Bronchial epithelial cell (primary cell): Measurements from ENCODE around the gene NUP85. TPM values are rescaled to one million over a fixed set of nuclear protein-coding genes. Genes with fewer than 3 reads are reported as not detected.
"Not testable (repeated sequence)": the region's sequence is repeated elsewhere in the genome, so short reads cannot be mapped to it uniquely, and the experiment has no call there.

Source experiments
- DNase-seq: peaks from one replicate; pipeline ENCODE4 v3.0.0-alpha.2; 2010; ENCODE audit warnings: low read depth
- FAIRE-seq: peaks from 2 replicates; lab custom pipeline; 2011; peaks lifted over from hg19 to GRCh38; lab: Jason Lieb, UNC
- H3K27me3 ChIP-seq: 2 replicates; pipeline ENCODE4 v1.5.1; 2011; ENCODE audit warnings: low read length; ENCODE audit not compliant: control insufficient read depth, insufficient read depth
- H3K36me3 ChIP-seq: 2 replicates; pipeline ENCODE4 v1.5.1; 2011; ENCODE audit warnings: low read length; ENCODE audit not compliant: control insufficient read depth, insufficient read depth
- H3K4me3 ChIP-seq: 2 replicates; pipeline ENCODE4 v1.5.1; 2011; ENCODE audit warnings: mild to moderate bottlenecking, low read depth, low read length, control low read depth
- total RNA-seq: library from RNA; depleted of rRNA; stranded (reverse); fragments of >200 nt; gene quantifications from 2 replicates; pipeline ENCODE4 v1.2.1, GENCODE V29; 2014
- TF ChIP-seq, protein P1 (sequence below): IDR thresholded peaks from 2 replicates; pipeline ENCODE4 v1.5.1; 2011; ENCODE audit warnings: mild to moderate bottlenecking, moderate library complexity, low read length, control low read depth, inconsistent platforms; ENCODE audit not compliant: insufficient read depth, severe bottlenecking

Gene NUP85
- total RNA-seq, 1 donor from 2014 or later = 22.4 TPM

DNA sequence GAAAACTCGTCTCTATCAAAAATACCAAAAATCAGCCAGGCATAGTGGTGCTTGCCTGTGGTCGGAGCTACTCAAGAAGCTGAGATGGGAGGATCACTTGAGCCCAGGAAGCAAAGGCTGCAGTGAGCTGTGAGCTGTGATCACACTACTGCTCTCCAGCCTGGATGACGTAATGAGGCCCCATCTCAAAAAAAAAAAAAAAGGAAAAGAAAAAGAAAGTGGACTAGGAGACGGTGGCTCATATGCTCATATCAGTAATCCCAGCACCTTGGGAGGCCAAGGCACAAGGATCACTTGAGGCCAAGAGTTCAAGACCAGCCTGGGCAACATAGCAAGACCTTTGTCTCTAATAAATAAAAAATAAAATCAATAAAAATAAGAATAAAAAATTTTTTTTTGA lies 13.9 kb upstream of the NUP85 start:
- TF ChIP-seq, protein P1, sequence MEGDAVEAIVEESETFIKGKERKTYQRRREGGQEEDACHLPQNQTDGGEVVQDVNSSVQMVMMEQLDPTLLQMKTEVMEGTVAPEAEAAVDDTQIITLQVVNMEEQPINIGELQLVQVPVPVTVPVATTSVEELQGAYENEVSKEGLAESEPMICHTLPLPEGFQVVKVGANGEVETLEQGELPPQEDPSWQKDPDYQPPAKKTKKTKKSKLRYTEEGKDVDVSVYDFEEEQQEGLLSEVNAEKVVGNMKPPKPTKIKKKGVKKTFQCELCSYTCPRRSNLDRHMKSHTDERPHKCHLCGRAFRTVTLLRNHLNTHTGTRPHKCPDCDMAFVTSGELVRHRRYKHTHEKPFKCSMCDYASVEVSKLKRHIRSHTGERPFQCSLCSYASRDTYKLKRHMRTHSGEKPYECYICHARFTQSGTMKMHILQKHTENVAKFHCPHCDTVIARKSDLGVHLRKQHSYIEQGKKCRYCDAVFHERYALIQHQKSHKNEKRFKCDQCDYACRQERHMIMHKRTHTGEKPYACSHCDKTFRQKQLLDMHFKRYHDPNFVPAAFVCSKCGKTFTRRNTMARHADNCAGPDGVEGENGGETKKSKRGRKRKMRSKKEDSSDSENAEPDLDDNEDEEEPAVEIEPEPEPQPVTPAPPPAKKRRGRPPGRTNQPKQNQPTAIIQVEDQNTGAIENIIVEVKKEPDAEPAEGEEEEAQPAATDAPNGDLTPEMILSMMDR = no peak

DNA sequence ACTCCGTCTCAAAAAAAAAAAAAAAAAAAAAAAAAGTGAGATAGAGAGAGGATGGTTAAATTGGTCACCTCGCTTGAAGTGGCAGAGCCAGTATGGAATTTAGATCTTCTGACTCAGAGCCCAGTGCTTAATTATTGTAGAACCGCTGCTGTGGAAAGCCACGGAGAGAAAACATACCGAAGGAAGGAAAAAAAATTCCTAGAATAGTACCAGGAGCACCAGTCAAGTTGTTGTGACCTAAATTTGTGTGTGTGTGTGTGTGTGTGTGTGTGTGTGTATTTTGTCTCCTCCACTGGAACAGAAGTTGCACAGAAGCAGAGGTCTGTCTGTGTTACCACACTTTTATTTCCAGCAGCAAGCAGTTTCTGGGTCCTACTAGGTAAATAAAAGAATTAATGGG lies 10.6 kb upstream of the NUP85 start:
- TF ChIP-seq, protein P1 = no peak
- DNase-seq (no peak), FAIRE-seq (no peak)
- Histone ChIP-seq H3K4me3 (no peak overlapping the region), H3K36me3 (no peaks in the 10 kb centered on the region), H3K27me3 (no peaks in the 10 kb centered on the region)

More for the DNA sequence above, 13.9 kb upstream of the NUP85 start:
- FAIRE-seq (no peak), DNase-seq (no peak)
- H3K4me3 ChIP-seq = no peak overlapping the region
- no peaks in the 10 kb centered on the region for H3K27me3 ChIP-seq
- H3K36me3 ChIP-seq = no peaks in the 10 kb centered on the region

DNA sequence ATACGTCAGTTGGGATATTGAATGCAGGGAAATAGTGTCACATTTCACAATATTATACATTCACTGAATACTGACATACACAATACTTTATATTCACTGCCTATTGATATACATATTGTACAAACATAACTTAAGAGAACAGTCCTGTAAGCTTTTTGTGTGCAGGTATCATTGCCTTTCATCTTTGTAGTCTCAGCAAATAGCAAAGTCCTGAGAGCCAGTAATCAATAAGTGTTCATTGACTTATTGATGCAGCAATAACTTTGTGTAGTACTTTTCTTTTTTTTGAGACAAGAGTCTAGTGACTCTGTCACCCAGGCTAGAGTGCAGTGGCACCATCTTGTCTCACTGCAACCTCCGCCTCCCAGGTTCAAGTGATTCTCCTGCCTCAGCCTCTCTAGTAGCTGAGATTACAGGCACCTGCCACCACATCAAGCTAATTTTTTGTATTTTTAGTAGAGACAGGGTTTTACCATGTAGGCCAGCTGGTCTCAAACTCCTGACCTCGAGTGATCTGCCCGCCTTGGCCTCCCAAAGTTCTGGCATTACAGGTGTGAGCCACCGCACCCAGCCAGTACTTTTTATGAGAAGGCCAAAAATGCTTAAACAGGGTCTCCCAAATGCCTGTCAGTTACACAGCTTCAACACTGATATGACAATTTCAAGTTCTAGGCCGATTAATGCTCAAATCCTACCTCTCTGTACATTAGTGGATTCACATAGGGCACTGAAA lies 5.4 kb upstream of the NUP85 start:
- Histone ChIP-seq H3K36me3 (no peaks in the 10 kb centered on the region), H3K4me3 (no peak overlapping the region), H3K27me3 (no peaks in the 10 kb centered on the region)
- TF ChIP-seq, protein P1 = no peak
- DNase-seq (no peak), FAIRE-seq (no peak)

DNA sequence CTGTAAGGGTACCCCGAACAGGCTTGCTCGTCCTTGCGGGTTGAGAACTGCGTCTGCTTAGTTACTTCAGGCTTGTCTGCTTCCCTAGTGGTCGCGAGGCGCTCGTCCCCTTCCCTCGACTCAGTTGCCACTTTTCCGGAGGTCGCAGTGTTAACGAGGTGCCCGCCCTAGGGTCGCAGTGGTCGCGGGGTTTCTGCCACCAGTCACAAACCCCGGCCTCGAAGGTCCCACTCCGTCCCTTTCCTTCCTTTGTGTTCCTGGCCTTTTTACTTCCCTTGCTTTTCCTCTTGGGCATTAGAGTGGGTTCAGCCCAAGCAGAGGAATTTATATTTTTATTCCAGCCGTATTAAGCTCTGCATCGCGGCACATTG lies 299 bp downstream of the NUP85 start:
- TF ChIP-seq, protein P1 = no peak
- Histone ChIP-seq H3K27me3 (no peaks in the 10 kb centered on the region), H3K4me3 (peak overlapping the region; percentile 100), H3K36me3 (peaks cover 3% of the 10 kb centered on the region)
- FAIRE-seq (no peak), DNase-seq (no peak)

DNA sequence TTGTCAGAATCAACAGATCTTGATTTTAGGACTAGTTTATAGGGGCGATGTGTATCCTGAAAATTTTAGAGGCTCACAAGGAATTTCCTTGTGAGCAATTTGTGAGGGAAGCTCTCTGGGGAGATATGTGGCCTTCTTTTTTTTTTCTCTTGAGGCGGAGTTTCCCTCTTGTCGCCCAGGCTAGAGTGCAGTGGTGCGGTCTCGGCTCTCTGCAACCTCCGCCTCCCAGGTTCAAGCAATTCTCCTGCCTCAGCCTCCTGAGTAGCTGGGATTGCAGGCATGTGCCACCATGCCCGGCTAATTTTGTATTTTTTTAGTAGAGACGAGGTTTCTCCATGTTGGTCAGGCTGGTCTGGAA lies 1.6 kb downstream of the NUP85 start:
- H3K4me3 ChIP-seq, H3K36me3 ChIP-seq, FAIRE-seq, DNase-seq, H3K27me3 ChIP-seq: not testable (repeated sequence)

DNA sequence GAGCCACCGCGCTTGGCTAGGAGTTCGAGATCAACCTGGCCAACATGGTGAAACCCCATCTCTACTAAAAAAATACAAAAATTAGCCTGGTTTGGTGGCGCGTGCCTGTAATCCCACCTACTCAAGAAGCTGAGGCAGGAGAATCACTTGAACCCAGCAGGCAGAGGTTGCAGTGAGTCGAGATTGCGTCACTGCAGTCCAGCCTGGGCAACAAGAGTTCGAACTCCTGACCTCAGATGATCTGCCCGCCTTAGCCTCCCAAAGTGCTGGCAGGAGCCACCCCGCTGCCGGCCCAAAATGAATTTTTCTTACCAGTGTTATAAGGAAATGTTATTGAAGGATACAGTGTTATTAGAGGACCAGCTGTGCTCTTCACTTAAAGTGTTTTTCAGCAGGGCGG lies 2.3 kb downstream of the NUP85 start:
- H3K36me3 ChIP-seq = peaks cover 8% of the 10 kb centered on the region
- TF ChIP-seq, protein P1 = no peak
- no peak overlapping the region for H3K4me3 ChIP-seq
- H3K27me3 ChIP-seq = no peaks in the 10 kb centered on the region
- no peak for FAIRE-seq
- no peak for DNase-seq
